ENCODE results near the gene TRAPPC10.

GRCh38 chr21:43997766-43998742 lies 14.1 kb upstream of the TRAPPC10 start:
- TF ChIP-seq, protein P1, sequence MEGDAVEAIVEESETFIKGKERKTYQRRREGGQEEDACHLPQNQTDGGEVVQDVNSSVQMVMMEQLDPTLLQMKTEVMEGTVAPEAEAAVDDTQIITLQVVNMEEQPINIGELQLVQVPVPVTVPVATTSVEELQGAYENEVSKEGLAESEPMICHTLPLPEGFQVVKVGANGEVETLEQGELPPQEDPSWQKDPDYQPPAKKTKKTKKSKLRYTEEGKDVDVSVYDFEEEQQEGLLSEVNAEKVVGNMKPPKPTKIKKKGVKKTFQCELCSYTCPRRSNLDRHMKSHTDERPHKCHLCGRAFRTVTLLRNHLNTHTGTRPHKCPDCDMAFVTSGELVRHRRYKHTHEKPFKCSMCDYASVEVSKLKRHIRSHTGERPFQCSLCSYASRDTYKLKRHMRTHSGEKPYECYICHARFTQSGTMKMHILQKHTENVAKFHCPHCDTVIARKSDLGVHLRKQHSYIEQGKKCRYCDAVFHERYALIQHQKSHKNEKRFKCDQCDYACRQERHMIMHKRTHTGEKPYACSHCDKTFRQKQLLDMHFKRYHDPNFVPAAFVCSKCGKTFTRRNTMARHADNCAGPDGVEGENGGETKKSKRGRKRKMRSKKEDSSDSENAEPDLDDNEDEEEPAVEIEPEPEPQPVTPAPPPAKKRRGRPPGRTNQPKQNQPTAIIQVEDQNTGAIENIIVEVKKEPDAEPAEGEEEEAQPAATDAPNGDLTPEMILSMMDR (IDR thresholded peaks at IDR 0.05): no peak
- no peak for TF ChIP-seq POLR2A (IDR thresholded peaks at IDR 0.05)

All from uterus (tissue), 2 donors.